ENCODE data around the gene SLC25A42.
A peak's percentile ranks its signal among the peaks of the same experiment; 100 is the strongest.
"Not testable (repeated sequence)": the region's sequence is repeated elsewhere in the genome, so short reads cannot be mapped to it uniquely, and the experiment has no call there.

SLC25A42 gene

GRCh38 chr19:19101540-19101939, 37.7 kb downstream of the SLC25A42 start:
- no peak for FAIRE-seq
- no peak for DNase-seq (ENCODE audit: insufficient read length, low spot score)

DNA sequence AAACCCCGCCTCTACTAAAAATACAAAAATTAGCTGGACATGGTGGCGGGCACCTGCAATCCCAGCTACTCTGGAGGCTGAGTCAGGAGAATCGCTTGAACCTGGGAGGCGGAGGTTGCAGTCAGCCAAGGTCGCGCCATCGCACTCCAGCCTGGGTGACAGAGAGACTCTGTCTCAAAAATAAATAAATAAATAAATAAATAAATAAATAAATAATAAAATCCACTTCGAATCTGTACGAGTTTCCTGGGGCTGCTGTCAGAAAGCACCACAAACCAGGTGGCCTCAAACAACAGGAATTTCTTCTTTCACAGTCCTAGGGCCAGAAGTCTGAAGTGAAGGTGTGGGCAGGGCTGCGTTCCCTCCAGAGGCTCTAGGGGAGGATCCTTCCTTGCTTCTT, 38.8 kb downstream of the SLC25A42 start:
- not testable (repeated sequence) for FAIRE-seq; DNase-seq (ENCODE audit: insufficient read length, low spot score)

- DNase-seq (ENCODE audit: insufficient read length, low spot score) (no peak), FAIRE-seq (no peak)
Measured at GRCh38 chr19:19103167-19103566, 39.4 kb downstream of the SLC25A42 start.

DNA sequence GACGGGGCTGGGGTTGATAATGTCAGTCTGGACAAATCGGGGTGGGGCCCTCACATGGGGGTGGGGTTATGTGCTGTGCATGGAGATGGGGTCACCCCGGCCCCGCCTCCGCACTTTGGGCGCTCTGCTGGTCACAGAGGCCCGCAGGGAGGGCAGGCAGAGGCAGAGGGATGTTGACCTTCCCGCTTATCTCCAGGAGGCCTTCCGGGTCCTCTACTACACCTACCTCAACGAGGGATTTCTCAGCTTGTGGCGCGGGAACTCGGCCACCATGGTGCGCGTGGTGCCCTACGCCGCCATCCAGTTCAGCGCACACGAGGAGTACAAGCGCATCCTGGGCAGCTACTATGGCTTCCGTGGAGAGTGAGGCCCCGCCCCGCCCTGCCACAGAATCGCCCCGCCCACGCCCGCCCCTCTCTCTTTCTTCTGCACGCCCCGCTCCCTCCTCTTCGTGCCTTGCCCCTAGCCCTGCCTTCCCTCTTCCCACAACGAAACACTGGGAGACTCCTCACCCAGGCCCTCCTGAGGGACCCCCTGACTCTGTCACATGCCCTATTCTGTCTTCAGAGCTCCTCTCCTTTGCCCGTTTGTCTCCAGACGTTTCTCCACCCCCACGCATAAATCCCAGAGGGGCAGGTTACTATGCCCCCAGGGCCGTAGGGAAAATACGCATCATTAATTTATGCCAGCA, 41.7 kb downstream of the SLC25A42 start:
- no peak for DNase-seq (ENCODE audit: insufficient read length, low spot score)
- FAIRE-seq: no peak

DNA sequence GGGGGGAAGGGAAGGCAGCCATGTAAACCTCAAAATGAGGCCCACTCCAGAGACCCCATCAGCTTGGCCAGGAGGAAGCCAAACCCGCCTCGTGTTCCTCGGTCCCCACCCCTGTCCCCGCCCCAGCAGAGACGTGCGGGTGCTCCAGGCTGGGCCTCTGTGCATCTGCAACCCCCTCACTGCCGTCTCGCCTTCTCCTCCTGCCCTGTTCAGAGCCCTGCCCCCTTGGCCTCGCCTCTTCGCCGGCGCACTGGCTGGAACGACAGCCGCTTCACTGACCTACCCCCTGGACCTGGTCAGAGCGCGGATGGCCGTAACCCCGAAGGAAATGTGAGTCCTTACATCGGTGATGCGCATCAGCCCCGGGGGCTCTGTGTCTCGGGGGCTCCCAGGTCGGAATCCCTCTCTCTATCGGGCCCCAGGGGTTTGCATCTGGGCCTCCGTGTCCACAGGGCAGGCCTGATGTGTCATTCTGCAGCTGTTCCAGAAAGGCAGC, 42.3 kb downstream of the SLC25A42 start:
- no peak for FAIRE-seq
- DNase-seq (ENCODE audit: insufficient read length, low spot score): no peak

GRCh38 chr19:19106938-19107337, 43.1 kb downstream of the SLC25A42 start:
- not testable (repeated sequence) for FAIRE-seq; DNase-seq (ENCODE audit: insufficient read length, low spot score)

GRCh38 chr19:19107654-19108053, 43.9 kb downstream of the SLC25A42 start:
- FAIRE-seq: no peak

DNA sequence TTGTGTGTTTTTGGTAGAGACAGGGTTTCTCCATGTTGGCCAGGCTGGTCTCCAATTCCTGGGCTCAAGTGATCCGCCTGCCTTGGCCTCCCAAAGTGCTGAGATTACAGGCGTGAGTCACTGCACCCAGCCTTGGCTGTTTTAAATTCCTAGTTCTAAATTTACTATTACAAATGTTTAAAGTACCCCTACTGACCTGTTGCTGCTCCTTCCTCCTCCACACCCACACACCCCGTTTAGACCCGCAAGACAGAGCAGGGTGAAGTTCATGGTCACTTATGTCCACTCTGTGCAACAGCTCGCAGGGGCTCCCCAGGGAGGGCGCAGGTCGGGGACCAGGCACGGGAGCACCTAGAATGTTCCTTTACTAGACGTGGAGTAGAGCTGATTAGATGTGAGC, 45.8 kb downstream of the SLC25A42 start:
- FAIRE-seq: no peak
- DNase-seq (ENCODE audit: insufficient read length, low spot score): no peak

More at GRCh38 chr19:19107654-19108053, 43.9 kb downstream of the SLC25A42 start:
- no peak for DNase-seq (ENCODE audit: insufficient read length, low spot score)

DNA sequence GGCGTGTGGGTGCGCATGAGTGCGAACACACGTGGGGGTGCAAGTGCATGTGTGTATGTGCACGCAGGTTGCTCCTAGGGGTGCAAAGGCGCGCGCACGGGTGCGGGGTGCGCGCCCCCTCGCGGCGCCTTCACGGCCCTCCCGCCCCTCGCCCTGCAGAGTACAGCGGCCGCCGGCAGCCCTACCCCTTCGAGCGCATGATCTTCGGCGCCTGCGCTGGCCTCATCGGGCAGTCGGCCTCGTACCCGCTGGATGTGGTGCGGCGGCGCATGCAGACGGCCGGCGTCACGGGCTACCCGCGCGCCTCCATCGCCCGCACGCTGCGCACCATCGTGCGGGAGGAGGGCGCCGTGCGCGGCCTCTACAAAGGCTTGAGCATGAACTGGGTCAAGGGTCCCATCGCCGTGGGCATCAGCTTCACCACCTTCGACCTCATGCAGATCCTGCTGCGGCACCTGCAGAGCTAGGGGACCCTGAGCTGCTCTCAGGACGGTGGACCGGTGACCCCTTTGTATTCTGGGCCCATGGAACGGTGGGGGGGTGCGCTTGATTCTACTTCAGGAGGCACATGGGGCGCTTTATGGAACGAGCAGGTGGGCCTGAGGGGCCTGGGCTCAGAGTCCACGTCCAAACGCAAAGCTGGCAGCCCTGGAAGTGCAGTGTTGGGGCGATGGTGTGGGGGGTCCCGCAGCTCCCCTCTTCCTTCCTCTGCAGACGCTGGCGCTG, 46.8 kb downstream of the SLC25A42 start:
- FAIRE-seq (no peak), DNase-seq (ENCODE audit: insufficient read length, low spot score) (no peak)

- FAIRE-seq: no peak
- DNase-seq (ENCODE audit: insufficient read length, low spot score): no peak
Measured at GRCh38 chr19:19111136-19111835, 47.5 kb downstream of the SLC25A42 start.

DNA sequence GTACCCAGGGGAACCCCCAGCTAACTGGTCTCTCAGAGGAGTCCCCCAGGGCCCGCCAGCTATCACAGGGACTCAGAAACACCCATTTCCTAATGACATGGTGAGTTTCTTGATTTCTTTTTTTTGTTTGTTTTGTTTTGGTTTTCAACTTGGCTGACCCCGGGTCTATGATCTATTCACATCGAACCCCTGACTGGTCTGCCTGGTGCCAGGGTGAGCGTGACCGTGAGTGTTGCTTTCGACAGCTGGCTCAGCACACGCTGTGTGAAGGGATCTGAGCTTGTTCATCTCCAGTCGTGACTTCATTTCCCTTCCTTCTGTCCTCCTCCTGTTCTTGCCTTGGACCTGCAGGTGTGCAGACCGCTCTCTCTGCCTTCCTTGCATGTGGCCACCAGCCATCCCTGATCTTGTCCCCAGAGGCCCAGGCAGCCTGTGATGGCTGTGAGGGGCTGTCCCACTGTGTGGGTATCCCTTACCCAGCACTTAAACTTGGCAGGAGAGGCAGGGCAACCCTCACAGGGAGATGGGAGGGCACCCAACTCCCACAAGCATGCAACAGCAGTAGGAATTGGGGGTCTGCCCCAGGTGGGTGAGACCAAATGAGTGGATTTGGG, 48.3 kb downstream of the SLC25A42 start:
- DNase-seq (ENCODE audit: insufficient read length, low spot score) (no peak), FAIRE-seq (no peak)

DNA sequence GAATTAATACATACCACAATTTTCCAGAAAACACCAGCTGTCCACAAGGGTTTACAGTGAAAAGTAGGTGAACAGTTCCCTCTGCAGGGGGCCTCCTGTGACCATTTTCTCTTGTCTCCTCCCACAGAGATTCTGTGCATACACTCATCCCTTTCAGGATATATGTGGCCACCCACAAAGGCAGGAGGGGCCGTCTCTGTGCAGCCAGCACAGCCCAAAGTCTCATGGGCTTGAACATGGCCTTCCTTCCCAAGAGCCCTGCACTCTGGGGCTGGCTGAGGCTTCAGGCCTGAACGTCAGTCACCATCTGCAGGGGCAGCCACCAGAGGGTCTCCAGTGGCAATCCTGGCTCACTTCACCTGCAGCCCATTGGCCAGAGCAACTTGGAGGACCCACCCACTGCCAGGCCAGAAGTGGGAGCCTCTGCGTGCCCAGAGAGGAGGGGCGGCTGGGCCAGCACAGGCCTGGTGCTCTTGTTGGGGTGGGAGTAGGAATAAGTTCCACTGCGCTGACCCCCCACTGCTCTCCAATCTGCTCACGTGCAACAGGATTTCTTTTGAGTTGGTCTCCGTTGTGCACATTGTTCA, 49.3 kb downstream of the SLC25A42 start:
- DNase-seq (ENCODE audit: insufficient read length, low spot score): no peak
- no peak for FAIRE-seq

- DNase-seq (ENCODE audit: insufficient read length, low spot score): peak; percentile 60
- peak; percentile 73 for FAIRE-seq
Measured at GRCh38 chr19:19115954-19116353, 52.2 kb downstream of the SLC25A42 start.

GRCh38 chr19:19119325-19120237, 55.8 kb downstream of the SLC25A42 start:
- FAIRE-seq (no peak), DNase-seq (ENCODE audit: insufficient read length, low spot score) (no peak)

GRCh38 chr19:19120308-19121231, 56.8 kb downstream of the SLC25A42 start:
- FAIRE-seq: no peak
- DNase-seq (ENCODE audit: insufficient read length, low spot score): no peak

GRCh38 chr19:19121371-19121770, 57.6 kb downstream of the SLC25A42 start:
- DNase-seq (ENCODE audit: insufficient read length, low spot score): no peak
- no peak for FAIRE-seq

DNA sequence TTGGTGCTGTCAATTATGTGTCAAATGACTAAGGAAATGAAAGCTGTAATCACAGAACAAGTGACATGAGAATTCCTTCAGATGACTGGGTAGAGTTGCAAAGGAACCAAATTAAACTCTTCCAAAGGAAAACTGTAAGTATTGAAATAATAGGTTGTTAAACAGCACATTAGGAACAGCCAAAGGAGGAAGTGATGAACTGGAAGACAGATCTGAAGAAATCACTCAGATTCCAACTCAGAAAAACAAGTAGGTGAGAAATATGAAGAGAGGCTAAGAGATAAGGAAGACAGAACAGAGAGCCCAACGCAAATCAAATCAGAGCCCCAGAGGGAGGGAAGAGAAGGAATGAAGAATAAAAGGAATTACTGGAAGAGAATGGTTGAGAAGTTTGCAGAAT, 59.1 kb downstream of the SLC25A42 start:
- no peak for DNase-seq (ENCODE audit: insufficient read length, low spot score)
- no peak for FAIRE-seq

GRCh38 chr19:19123386-19123785, 59.6 kb downstream of the SLC25A42 start:
- DNase-seq (ENCODE audit: insufficient read length, low spot score) (no peak), FAIRE-seq (no peak)

GRCh38 chr19:19126102-19126501, 62.3 kb downstream of the SLC25A42 start:
- DNase-seq (ENCODE audit: insufficient read length, low spot score) (no peak), FAIRE-seq (no peak)

Data from GM19239 (cell line).